HepG2 (cell line): ENCODE measurements around the gene MT1A. TPM values are rescaled to one million over a fixed set of nuclear protein-coding genes. Genes with fewer than 3 reads are reported as not detected.

Experiments
- CBX2 ChIP-seq, 2 experiments: fragments of 200-600 bp in 1 of 2; sonication (generic); formaldehyde crosslinking in 1 of 2; IDR thresholded peaks; 2 replicates each; pipeline versions ENCODE4 v1.7.0 to v1.8.1; 2018 to 2022; ENCODE audit warnings: low read depth in 2 of 2, low read length in 1 of 2, mild to moderate bottlenecking in 1 of 2, missing genetic modification reagents in 1 of 2
- ETV6 ChIP-seq: sonication (generic); formaldehyde crosslinking; conservative IDR thresholded peaks from 2 replicates; pipeline ENCODE4 v1.4.0; 2020; ENCODE audit warnings: missing genetic modification reagents
- GATAD2A ChIP-seq: IDR thresholded peaks from 2 replicates; pipeline ENCODE4 v1.6.1; 2016
- HNRNPL ChIP-seq: fragments of 200-400 bp; formaldehyde crosslinking; IDR thresholded peaks from 2 replicates; pipeline ENCODE4 v1.6.1; 2017; ENCODE audit warnings: mild to moderate bottlenecking, low read depth, low read length
- JUN ChIP-seq: sonication (generic); formaldehyde crosslinking; IDR thresholded peaks from 2 replicates; pipeline ENCODE4 v1.4.0; 2020; ENCODE audit warnings: mild to moderate bottlenecking, missing genetic modification reagents
- MYC ChIP-seq: sonication (generic); formaldehyde crosslinking; IDR thresholded peaks from 2 replicates; pipeline ENCODE4 v1.9.0; 2021; ENCODE audit warnings: missing genetic modification reagents, borderline replicate concordance
- NFE2L2 ChIP-seq: fragments of 150-350 bp; IDR thresholded peaks from 2 replicates; pipeline ENCODE4 v1.6.1; 2014; ENCODE audit warnings: low read length
- NPAS2 ChIP-seq: sonication (generic); formaldehyde crosslinking; IDR thresholded peaks from 2 replicates; pipeline ENCODE4 v1.8.0; 2022; ENCODE audit warnings: mild to moderate bottlenecking, missing genetic modification reagents, borderline replicate concordance
- PAF1 ChIP-seq: IDR thresholded peaks from 2 replicates; pipeline ENCODE4 v1.6.1; 2016; ENCODE audit warnings: missing genetic modification reagents, missing compliant biosample characterization
- PHF8 ChIP-seq: sonication (generic); formaldehyde crosslinking; IDR thresholded peaks from 2 replicates; pipeline ENCODE4 v1.5.0; 2020; ENCODE audit warnings: missing genetic modification reagents
- SIX1 ChIP-seq: sonication (generic); formaldehyde crosslinking; IDR thresholded peaks from 2 replicates; pipeline ENCODE4 v1.4.0; 2020; ENCODE audit warnings: missing genetic modification reagents, borderline replicate concordance
- SP1 ChIP-seq, 2 experiments: fragments of 450-650 bp in 1 of 2; sonication (generic) in 1 of 2; formaldehyde crosslinking in 1 of 2; IDR thresholded peaks; 2 replicates each; pipeline versions ENCODE4 v1.4.0 to v1.6.1; 2016 to 2020; ENCODE audit warnings: missing genetic modification reagents in 1 of 2
- TCF7 ChIP-seq: sonication (generic); IDR thresholded peaks from 2 replicates; pipeline ENCODE4 v1.6.1; 2016; ENCODE audit warnings: antibody characterized with exemption, low read depth
- ZNF225 ChIP-seq: sonication (generic); formaldehyde crosslinking; IDR thresholded peaks from 2 replicates; pipeline ENCODE4 v1.4.0; 2020; ENCODE audit warnings: mild to moderate bottlenecking, missing genetic modification reagents
- ZNF335 ChIP-seq: sonication (generic); formaldehyde crosslinking; IDR thresholded peaks from 2 replicates; pipeline ENCODE4 v1.4.0; 2020; ENCODE audit warnings: missing genetic modification reagents
- ZNF383 ChIP-seq: sonication (generic); formaldehyde crosslinking; IDR thresholded peaks from 2 replicates; pipeline ENCODE4 v1.4.0; 2020; ENCODE audit warnings: missing genetic modification reagents, mild to moderate bottlenecking, borderline replicate concordance
- ZNF570 ChIP-seq: sonication (generic); formaldehyde crosslinking; IDR thresholded peaks from 2 replicates; pipeline ENCODE4 v1.4.0; 2020; ENCODE audit warnings: mild to moderate bottlenecking, missing genetic modification reagents, borderline replicate concordance
- ZNF576 ChIP-seq: sonication (generic); formaldehyde crosslinking; IDR thresholded peaks from 2 replicates; pipeline ENCODE4 v1.4.0; 2020; ENCODE audit warnings: mild to moderate bottlenecking, missing genetic modification reagents
- ZNF687 ChIP-seq: sonication (generic); formaldehyde crosslinking; IDR thresholded peaks from 2 replicates; pipeline ENCODE4 v1.5.1; 2020; ENCODE audit warnings: mild to moderate bottlenecking, missing genetic modification reagents, moderate library complexity
- polyA plus RNA-seq, 8 experiments: library from polyadenylated mRNA; depleted of rRNA in 3 of 8; stranded (reverse) in 7 of 8; unstranded in 1 of 8; fragments of >200 nt; fragmentation: Illumina TruSeq in 4 of 8; extraction: Trizol in 4 of 8; gene quantifications; 2 replicates each; pipeline versions ENCODE4 v1.2.1 to v1.2.3, GENCODE V29; 2011 to 2016; ENCODE audit warnings: low read depth in 4 of 8, missing spikeins in 1 of 8, mixed read lengths in 1 of 8; ENCODE audit not compliant: insufficient read depth in 1 of 8
- total RNA-seq, 5 experiments: library from RNA; depleted of rRNA; stranded (reverse); fragments of >200 nt; fragmentation: Illumina TruSeq; extraction: Trizol; gene quantifications; 2 replicates each; pipeline ENCODE4 v1.2.3, GENCODE V29; 2016; ENCODE audit warnings: low read depth in 1 of 5
- TF ChIP-seq, protein P1 (sequence below): IDR thresholded peaks from 2 replicates; pipeline ENCODE4 v1.6.1; 2016
- TF ChIP-seq, protein P2 (sequence below): sonication (generic); formaldehyde crosslinking; IDR thresholded peaks from 2 replicates; pipeline ENCODE4 v1.4.0; 2020; ENCODE audit warnings: missing genetic modification reagents
- TF ChIP-seq, protein P3 (sequence below): sonication (generic); formaldehyde crosslinking; IDR thresholded peaks from 2 replicates; pipeline ENCODE4 v1.4.0; 2020; ENCODE audit warnings: missing genetic modification reagents

The MT1A gene
- total and polyA plus RNA-seq, 2 of the 13 experiments (the other 11 are each of a cell fraction or from before 2014, with no cell fraction given), result 8.3 to 10.4 TPM

- TF ChIP-seq GATAD2A (peak; percentile 26; the same call in 1 of the 2 replicates), CBX2 (IDR thresholded peaks at IDR 0.05; ENCODE audit: low read depth, low read length) (no peak), CBX2 (CRISPR knock-in tag; IDR thresholded peaks at IDR 0.05; ENCODE audit: low read depth) (peak; percentile 66; the same call in 1 of the 2 replicates), ZNF383 (no peak), NFE2L2 (no peak), ZNF576 (CRISPR knock-in tag) (no peak), ZNF335 (CRISPR knock-in tag) (0 out of 2 replicates have a peak, but pooled peaks have one; percentile 7), JUN (CRISPR knock-in tag) (no peak), PAF1 (CRISPR knock-in tag) (no peak), ZNF570 (CRISPR knock-in tag) (no peak), ZNF687 (peak; percentile 50), NPAS2 (no peak), SIX1 (CRISPR knock-in tag) (no peak), HNRNPL (no peak), ZNF225 (CRISPR knock-in tag) (no peak), SP1 (IDR thresholded peaks at IDR 0.05) (no peak), SP1 (CRISPR knock-in tag; IDR thresholded peaks at IDR 0.05) (no peak), TCF7 (no peak), MYC (CRISPR knock-in tag) (no peak), PHF8 (CRISPR knock-in tag) (no peak), ETV6 (CRISPR knock-in tag) (no peak)
- TF ChIP-seq, protein P1, sequence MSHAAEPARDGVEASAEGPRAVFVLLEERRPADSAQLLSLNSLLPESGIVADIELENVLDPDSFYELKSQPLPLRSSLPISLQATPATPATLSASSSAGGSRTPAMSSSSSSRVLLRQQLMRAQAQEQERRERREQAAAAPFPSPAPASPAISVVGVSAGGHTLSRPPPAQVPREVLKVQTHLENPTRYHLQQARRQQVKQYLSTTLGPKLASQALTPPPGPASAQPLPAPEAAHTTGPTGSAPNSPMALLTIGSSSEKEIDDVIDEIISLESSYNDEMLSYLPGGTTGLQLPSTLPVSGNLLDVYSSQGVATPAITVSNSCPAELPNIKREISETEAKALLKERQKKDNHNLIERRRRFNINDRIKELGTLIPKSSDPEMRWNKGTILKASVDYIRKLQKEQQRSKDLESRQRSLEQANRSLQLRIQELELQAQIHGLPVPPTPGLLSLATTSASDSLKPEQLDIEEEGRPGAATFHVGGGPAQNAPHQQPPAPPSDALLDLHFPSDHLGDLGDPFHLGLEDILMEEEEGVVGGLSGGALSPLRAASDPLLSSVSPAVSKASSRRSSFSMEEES, result no peak
- TF ChIP-seq, protein P2, sequence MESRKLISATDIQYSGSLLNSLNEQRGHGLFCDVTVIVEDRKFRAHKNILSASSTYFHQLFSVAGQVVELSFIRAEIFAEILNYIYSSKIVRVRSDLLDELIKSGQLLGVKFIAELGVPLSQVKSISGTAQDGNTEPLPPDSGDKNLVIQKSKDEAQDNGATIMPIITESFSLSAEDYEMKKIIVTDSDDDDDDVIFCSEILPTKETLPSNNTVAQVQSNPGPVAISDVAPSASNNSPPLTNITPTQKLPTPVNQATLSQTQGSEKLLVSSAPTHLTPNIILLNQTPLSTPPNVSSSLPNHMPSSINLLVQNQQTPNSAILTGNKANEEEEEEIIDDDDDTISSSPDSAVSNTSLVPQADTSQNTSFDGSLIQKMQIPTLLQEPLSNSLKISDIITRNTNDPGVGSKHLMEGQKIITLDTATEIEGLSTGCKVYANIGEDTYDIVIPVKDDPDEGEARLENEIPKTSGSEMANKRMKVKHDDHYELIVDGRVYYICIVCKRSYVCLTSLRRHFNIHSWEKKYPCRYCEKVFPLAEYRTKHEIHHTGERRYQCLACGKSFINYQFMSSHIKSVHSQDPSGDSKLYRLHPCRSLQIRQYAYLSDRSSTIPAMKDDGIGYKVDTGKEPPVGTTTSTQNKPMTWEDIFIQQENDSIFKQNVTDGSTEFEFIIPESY, result no peak
- TF ChIP-seq, protein P3, sequence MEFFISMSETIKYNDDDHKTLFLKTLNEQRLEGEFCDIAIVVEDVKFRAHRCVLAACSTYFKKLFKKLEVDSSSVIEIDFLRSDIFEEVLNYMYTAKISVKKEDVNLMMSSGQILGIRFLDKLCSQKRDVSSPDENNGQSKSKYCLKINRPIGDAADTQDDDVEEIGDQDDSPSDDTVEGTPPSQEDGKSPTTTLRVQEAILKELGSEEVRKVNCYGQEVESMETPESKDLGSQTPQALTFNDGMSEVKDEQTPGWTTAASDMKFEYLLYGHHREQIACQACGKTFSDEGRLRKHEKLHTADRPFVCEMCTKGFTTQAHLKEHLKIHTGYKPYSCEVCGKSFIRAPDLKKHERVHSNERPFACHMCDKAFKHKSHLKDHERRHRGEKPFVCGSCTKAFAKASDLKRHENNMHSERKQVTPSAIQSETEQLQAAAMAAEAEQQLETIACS (CRISPR knock-in tag), result no peak
Observed at GRCh38 chr16:56610017-56610608, 28.4 kb upstream of the MT1A start (continued).
